CD4-positive, alpha-beta T cell treated with Interleukin-17A for 4 hours (primary cell): ENCODE results near the gene SUN3.
"Not testable (repeated sequence)": the region's sequence is repeated elsewhere in the genome, so short reads cannot be mapped to it uniquely, and the experiment has no call there.

ENCODE experiments used
- DNase-seq: peaks from one replicate; pipeline ENCODE4 v3.0.0-alpha.2; 2020; ENCODE audit warnings: mixed read lengths

Gene SUN3

GRCh38 chr7:48025624-48026023 lies 3.3 kb downstream of the SUN3 start:
- no peak for DNase-seq

- DNase-seq = no peak
Measured at GRCh38 chr7:48017674-48018073, 11.2 kb downstream of the SUN3 start.

GRCh38 chr7:48016641-48017040 lies 12.3 kb downstream of the SUN3 start:
- no peak for DNase-seq

GRCh38 chr7:48011951-48012350 lies 17.0 kb downstream of the SUN3 start:
- DNase-seq = no peak

- DNase-seq = no peak
Measured at GRCh38 chr7:48011323-48011722, 17.6 kb downstream of the SUN3 start.

- DNase-seq = no peak
Measured at GRCh38 chr7:48009954-48010353, 19.0 kb downstream of the SUN3 start.

- no peak for DNase-seq
Measured at GRCh38 chr7:48009257-48009656, 19.6 kb downstream of the SUN3 start.

- DNase-seq = no peak
Measured at GRCh38 chr7:48006866-48007265, 22.0 kb downstream of the SUN3 start.

- DNase-seq = no peak
Measured at GRCh38 chr7:48004638-48005037, 24.3 kb downstream of the SUN3 start.

GRCh38 chr7:48004032-48004431 lies 24.9 kb downstream of the SUN3 start:
- DNase-seq = no peak

GRCh38 chr7:48000164-48000563 lies 28.7 kb downstream of the SUN3 start:
- not testable (repeated sequence) for DNase-seq

- no peak for DNase-seq
Measured at GRCh38 chr7:47999413-47999812, 29.5 kb downstream of the SUN3 start.

GRCh38 chr7:47992446-47992845 lies 36.5 kb downstream of the SUN3 start:
- no peak for DNase-seq

GRCh38 chr7:47991741-47992311 lies 37.1 kb downstream of the SUN3 start:
- DNase-seq = peak; percentile 93

GRCh38 chr7:47991270-47991669 lies 37.6 kb downstream of the SUN3 start:
- no peak for DNase-seq

GRCh38 chr7:47990592-47990991 lies 38.3 kb downstream of the SUN3 start:
- no peak for DNase-seq

- DNase-seq = not testable (repeated sequence)
Measured at GRCh38 chr7:47989607-47990400, 39.1 kb downstream of the SUN3 start.

GRCh38 chr7:47988496-47989386 lies 40.2 kb downstream of the SUN3 start:
- DNase-seq = no peak

- no peak for DNase-seq
Measured at GRCh38 chr7:47982610-47983009, 46.3 kb downstream of the SUN3 start.

GRCh38 chr7:47980648-47981047 lies 48.3 kb downstream of the SUN3 start:
- not testable (repeated sequence) for DNase-seq

- no peak for DNase-seq
Measured at GRCh38 chr7:47979832-47980181, 49.1 kb downstream of the SUN3 start.

GRCh38 chr7:47979145-47979831 lies 49.6 kb downstream of the SUN3 start, which contains the start of gene HUS1:
Gene HUS1 (minus strand): TSS chr7:47979615. CDS start chr7:47979519, 96 bp downstream.
- peak; percentile 92 for DNase-seq

- no peak for DNase-seq
Measured at GRCh38 chr7:47978790-47979144, 50.1 kb downstream of the SUN3 start.
